ENCODE measurements around the gene LIX1.
"Not testable (repeated sequence)": the region's sequence is repeated elsewhere in the genome, so short reads cannot be mapped to it uniquely, and the experiment has no call there.

LIX1 gene

GRCh38 chr5:97142521-97143254 is at the start of gene LIX1:
LIX1 (minus strand) TSS chr5:97142611; CDS start chr5:97142576, 35 bp downstream.
- Histone ChIP-seq H3K4me3 (ENCODE audit: low read length) (no peak within 1 kb of the TSS), H3K9me3 (ENCODE audit: control insufficient read depth, low read length) (no peaks in the 10 kb centered on the region), H3K9ac (ENCODE audit: low read length) (no peak within 1 kb of the TSS), H3K36me3 (ENCODE audit: control insufficient read depth, insufficient read depth, low read length) (no peaks in the 10 kb centered on the region), H3K27me3 (ENCODE audit: control insufficient read depth, insufficient read depth, low read length) (no peaks in the 10 kb centered on the region), H3K4me1 (ENCODE audit: control insufficient read depth, insufficient read depth, low read length) (no peaks in the 10 kb centered on the region)

GRCh38 chr5:97191893-97192292 is 49.5 kb upstream of the LIX1 start:
- Histone ChIP-seq H3K27me3 (ENCODE audit: control insufficient read depth, insufficient read depth, low read length) (no peaks in the 10 kb centered on the region), H3K9ac (ENCODE audit: low read length) (no peak overlapping the region), H3K4me1 (ENCODE audit: control insufficient read depth, insufficient read depth, low read length) (no peaks in the 10 kb centered on the region), H3K36me3 (ENCODE audit: control insufficient read depth, insufficient read depth, low read length) (no peaks in the 10 kb centered on the region), H3K4me3 (ENCODE audit: low read length) (no peak overlapping the region), H3K9me3 (ENCODE audit: control insufficient read depth, low read length) (no peaks in the 10 kb centered on the region)

DNA sequence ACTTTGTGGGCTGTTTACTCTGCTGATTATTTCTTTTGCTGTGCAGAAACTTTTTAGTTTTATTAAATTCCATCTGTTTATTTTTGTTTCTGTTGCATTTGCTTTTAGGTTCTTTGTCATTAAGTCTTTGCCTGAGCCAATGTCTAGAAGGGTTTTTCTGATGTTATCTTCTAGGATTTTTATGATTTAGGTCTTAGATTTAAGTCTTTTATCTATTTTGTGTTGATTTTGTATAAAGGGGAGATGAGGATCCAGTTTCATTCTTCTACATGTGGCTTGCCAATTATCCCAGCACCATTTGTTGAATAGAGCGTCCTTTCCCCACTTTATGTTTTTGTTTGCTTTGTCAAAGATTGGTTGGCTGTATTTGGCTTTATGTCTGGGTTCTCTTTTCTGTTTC is 47.1 kb upstream of the LIX1 start:
- H3K4me1 ChIP-seq (ENCODE audit: control insufficient read depth, insufficient read depth, low read length); H3K27me3 ChIP-seq (ENCODE audit: control insufficient read depth, insufficient read depth, low read length); H3K9me3 ChIP-seq (ENCODE audit: control insufficient read depth, low read length); H3K9ac ChIP-seq (ENCODE audit: low read length); H3K36me3 ChIP-seq (ENCODE audit: control insufficient read depth, insufficient read depth, low read length); H3K4me3 ChIP-seq (ENCODE audit: low read length): not testable (repeated sequence)

GRCh38 chr5:97183930-97184213 is 41.5 kb upstream of the LIX1 start:
- H3K27me3 ChIP-seq (ENCODE audit: control insufficient read depth, insufficient read depth, low read length), result no peaks in the 10 kb centered on the region
- H3K9ac ChIP-seq (ENCODE audit: low read length), result peak overlapping the region; percentile 84
- no peaks in the 10 kb centered on the region for H3K9me3 ChIP-seq (ENCODE audit: control insufficient read depth, low read length)
- no peaks in the 10 kb centered on the region for H3K36me3 ChIP-seq (ENCODE audit: control insufficient read depth, insufficient read depth, low read length)
- peaks cover 8% of the 10 kb centered on the region for H3K4me1 ChIP-seq (ENCODE audit: control insufficient read depth, insufficient read depth, low read length)
- H3K4me3 ChIP-seq (ENCODE audit: low read length), result peak overlapping the region; percentile 71

DNA sequence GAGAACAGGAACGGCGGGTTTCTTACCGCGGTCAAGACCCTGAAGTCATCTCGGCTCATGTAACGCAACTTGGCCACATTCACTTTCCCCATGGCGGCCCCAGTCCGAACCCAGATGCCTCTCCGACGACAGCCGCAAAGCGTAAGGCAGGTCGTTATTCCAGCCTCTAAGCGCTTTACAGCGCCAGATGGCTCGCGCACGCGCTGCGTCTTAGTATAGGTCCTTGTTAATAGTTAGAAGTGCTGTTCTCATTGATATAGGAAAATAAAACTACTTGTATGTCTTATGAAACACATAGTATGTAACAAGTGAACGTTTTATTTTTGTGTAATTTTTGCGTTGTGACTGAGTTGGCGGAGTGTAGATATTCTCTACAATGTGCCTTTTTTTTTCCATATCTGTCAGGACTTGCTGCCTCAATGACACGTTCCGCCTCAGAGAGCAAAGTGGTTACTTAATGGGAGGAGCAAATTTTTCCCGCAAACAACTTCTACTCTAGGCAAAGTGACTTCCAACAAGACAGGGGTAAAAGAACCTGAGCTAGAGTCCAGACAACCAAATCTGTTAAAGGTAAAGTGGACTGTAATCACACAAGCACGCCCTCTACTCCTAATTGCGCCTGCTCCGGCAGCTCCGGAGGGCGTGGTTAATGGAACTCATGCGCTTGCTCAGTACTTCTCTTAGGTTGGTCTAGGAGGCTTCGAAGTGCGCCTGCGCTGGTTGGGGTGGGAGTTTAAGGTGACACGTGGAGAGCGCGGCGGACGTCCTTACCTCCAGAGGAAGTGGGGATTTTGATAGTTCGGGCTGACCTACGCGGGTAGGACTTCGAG is 40.9 kb upstream of the LIX1 start, which contains the start of gene RIOK2:
RIOK2 (minus strand) TSS at position 148 of the 830 bp plus-strand sequence; CDS start at position 92, 56 bp downstream.
- H3K9me3 ChIP-seq (ENCODE audit: control insufficient read depth, low read length), result no peaks in the 10 kb centered on the region
- H3K9ac ChIP-seq (ENCODE audit: low read length), result peak within 1 kb of the TSS; percentile 84
- no peaks in the 10 kb centered on the region for H3K27me3 ChIP-seq (ENCODE audit: control insufficient read depth, insufficient read depth, low read length)
- peak within 1 kb of the TSS; percentile 71 for H3K4me3 ChIP-seq (ENCODE audit: low read length)
- H3K4me1 ChIP-seq (ENCODE audit: control insufficient read depth, insufficient read depth, low read length), result peaks cover 8% of the 10 kb centered on the region
- H3K36me3 ChIP-seq (ENCODE audit: control insufficient read depth, insufficient read depth, low read length), result no peaks in the 10 kb centered on the region

DNA sequence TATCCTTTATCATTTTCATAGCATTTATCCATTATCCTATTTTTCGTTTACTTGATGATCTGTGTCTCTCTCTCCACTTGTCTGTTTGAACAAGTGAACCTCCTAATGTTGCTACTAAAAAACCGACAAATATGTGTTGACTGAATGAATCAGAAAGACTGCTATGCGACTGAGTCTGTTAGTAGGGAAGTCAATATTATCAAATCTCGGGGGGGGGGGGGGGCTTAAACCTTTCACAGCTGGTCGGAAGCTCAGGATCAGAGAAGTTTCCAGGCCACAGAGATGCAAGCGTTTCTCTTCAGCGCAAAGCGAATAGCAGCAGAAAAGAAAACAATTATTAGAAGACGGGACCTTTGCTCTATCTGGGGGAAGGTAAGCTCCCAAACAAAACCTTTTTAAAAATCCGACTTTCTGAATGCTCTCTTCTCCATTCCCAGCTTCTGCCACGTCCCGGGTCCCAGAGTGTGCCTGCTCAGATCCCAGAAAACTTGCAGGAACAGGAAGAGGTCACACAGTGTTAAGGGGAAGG is 40.2 kb upstream of the LIX1 start:
- H3K27me3 ChIP-seq (ENCODE audit: control insufficient read depth, insufficient read depth, low read length), result no peaks in the 10 kb centered on the region
- H3K9me3 ChIP-seq (ENCODE audit: control insufficient read depth, low read length), result no peaks in the 10 kb centered on the region
- no peaks in the 10 kb centered on the region for H3K36me3 ChIP-seq (ENCODE audit: control insufficient read depth, insufficient read depth, low read length)
- peak overlapping the region; percentile 71 for H3K4me3 ChIP-seq (ENCODE audit: low read length)
- peaks cover 8% of the 10 kb centered on the region for H3K4me1 ChIP-seq (ENCODE audit: control insufficient read depth, insufficient read depth, low read length)
- peak overlapping the region; percentile 84 for H3K9ac ChIP-seq (ENCODE audit: low read length)

GRCh38 chr5:97181856-97182545 is 39.6 kb upstream of the LIX1 start:
- H3K4me1 ChIP-seq (ENCODE audit: control insufficient read depth, insufficient read depth, low read length), result peaks cover 8% of the 10 kb centered on the region
- peak overlapping the region; percentile 84 for H3K9ac ChIP-seq (ENCODE audit: low read length)
- H3K27me3 ChIP-seq (ENCODE audit: control insufficient read depth, insufficient read depth, low read length), result no peaks in the 10 kb centered on the region
- no peaks in the 10 kb centered on the region for H3K9me3 ChIP-seq (ENCODE audit: control insufficient read depth, low read length)
- H3K36me3 ChIP-seq (ENCODE audit: control insufficient read depth, insufficient read depth, low read length), result no peaks in the 10 kb centered on the region
- H3K4me3 ChIP-seq (ENCODE audit: low read length), result peak overlapping the region; percentile 71

GRCh38 chr5:97179457-97179856 is 37.0 kb upstream of the LIX1 start:
- H3K4me3 ChIP-seq (ENCODE audit: low read length); H3K9me3 ChIP-seq (ENCODE audit: control insufficient read depth, low read length); H3K9ac ChIP-seq (ENCODE audit: low read length); H3K27me3 ChIP-seq (ENCODE audit: control insufficient read depth, insufficient read depth, low read length); H3K4me1 ChIP-seq (ENCODE audit: control insufficient read depth, insufficient read depth, low read length); H3K36me3 ChIP-seq (ENCODE audit: control insufficient read depth, insufficient read depth, low read length): not testable (repeated sequence)

DNA sequence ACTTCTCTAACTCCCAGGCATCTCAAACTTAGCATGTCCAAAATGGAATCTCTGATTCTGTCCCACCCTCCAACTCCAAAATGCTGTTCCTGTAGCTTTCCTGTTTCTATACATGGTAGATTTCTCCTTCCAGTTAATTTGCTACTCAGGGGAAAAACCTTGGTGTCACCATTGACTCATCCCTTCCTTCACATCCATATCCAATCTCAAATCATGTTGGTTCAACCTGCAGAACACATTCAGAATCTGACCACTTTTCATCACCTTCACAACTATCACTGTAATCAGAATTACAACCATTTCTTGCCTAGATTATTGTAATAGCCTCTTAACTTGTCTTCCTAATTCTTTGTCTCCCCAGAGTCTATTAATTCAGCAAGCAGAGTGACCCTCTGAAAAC is 29.8 kb upstream of the LIX1 start:
- H3K4me1 ChIP-seq (ENCODE audit: control insufficient read depth, insufficient read depth, low read length), result peaks cover 4% of the 10 kb centered on the region
- no peaks in the 10 kb centered on the region for H3K36me3 ChIP-seq (ENCODE audit: control insufficient read depth, insufficient read depth, low read length)
- H3K27me3 ChIP-seq (ENCODE audit: control insufficient read depth, insufficient read depth, low read length), result no peaks in the 10 kb centered on the region
- no peaks in the 10 kb centered on the region for H3K9me3 ChIP-seq (ENCODE audit: control insufficient read depth, low read length)
- no peak overlapping the region for H3K9ac ChIP-seq (ENCODE audit: low read length)
- no peak overlapping the region for H3K4me3 ChIP-seq (ENCODE audit: low read length)

GRCh38 chr5:97171703-97172102 is 29.3 kb upstream of the LIX1 start:
- no peaks in the 10 kb centered on the region for H3K9me3 ChIP-seq (ENCODE audit: control insufficient read depth, low read length)
- H3K9ac ChIP-seq (ENCODE audit: low read length), result no peak overlapping the region
- H3K4me1 ChIP-seq (ENCODE audit: control insufficient read depth, insufficient read depth, low read length), result peaks cover 4% of the 10 kb centered on the region
- H3K4me3 ChIP-seq (ENCODE audit: low read length), result no peak overlapping the region
- no peaks in the 10 kb centered on the region for H3K36me3 ChIP-seq (ENCODE audit: control insufficient read depth, insufficient read depth, low read length)
- no peaks in the 10 kb centered on the region for H3K27me3 ChIP-seq (ENCODE audit: control insufficient read depth, insufficient read depth, low read length)

- Histone ChIP-seq H3K9ac (ENCODE audit: low read length) (no peak overlapping the region), H3K9me3 (ENCODE audit: control insufficient read depth, low read length) (no peaks in the 10 kb centered on the region), H3K4me3 (ENCODE audit: low read length) (no peak overlapping the region), H3K36me3 (ENCODE audit: control insufficient read depth, insufficient read depth, low read length) (no peaks in the 10 kb centered on the region), H3K27me3 (ENCODE audit: control insufficient read depth, insufficient read depth, low read length) (no peaks in the 10 kb centered on the region), H3K4me1 (ENCODE audit: control insufficient read depth, insufficient read depth, low read length) (peaks cover 14% of the 10 kb centered on the region)
Measured at GRCh38 chr5:97167435-97167834, 25.0 kb upstream of the LIX1 start.

- H3K36me3 ChIP-seq (ENCODE audit: control insufficient read depth, insufficient read depth, low read length), result no peaks in the 10 kb centered on the region
- no peaks in the 10 kb centered on the region for H3K9me3 ChIP-seq (ENCODE audit: control insufficient read depth, low read length)
- H3K27me3 ChIP-seq (ENCODE audit: control insufficient read depth, insufficient read depth, low read length), result no peaks in the 10 kb centered on the region
- peaks cover 10% of the 10 kb centered on the region for H3K4me1 ChIP-seq (ENCODE audit: control insufficient read depth, insufficient read depth, low read length)
- no peak overlapping the region for H3K9ac ChIP-seq (ENCODE audit: low read length)
- no peak overlapping the region for H3K4me3 ChIP-seq (ENCODE audit: low read length)
Measured at GRCh38 chr5:97165726-97166125, 23.3 kb upstream of the LIX1 start.

Data from mucosa of stomach (tissue), 1 donor.